ENCODE results near the gene GPR89B.
"Not testable (repeated sequence)": the region's sequence is repeated elsewhere in the genome, so short reads cannot be mapped to it uniquely, and the experiment has no call there.

GPR89B gene

GRCh38 chr1:148037850-148038461 is 109.7 kb downstream of the GPR89B start:
- not testable (repeated sequence) for H3K4me3 ChIP-seq; DNase-seq (ENCODE audit: low spot score)
- H3K27ac ChIP-seq = peak overlapping the region in 1 of 2 donors; percentile 69

GRCh38 chr1:148038462-148039333 is 110.5 kb downstream of the GPR89B start:
- H3K27ac ChIP-seq = peak overlapping the region; percentile 69 to 80
- H3K4me3 ChIP-seq = peak overlapping the region; percentile 66

More at GRCh38 chr1:148038462-148039333, 110.5 kb downstream of the GPR89B start:
- DNase-seq (ENCODE audit: low spot score) = peak; percentile 69
